Thoracic aorta (tissue), 2 donors: Measurements from ENCODE around the gene NGF. TPM values are rescaled to one million over a fixed set of nuclear protein-coding genes. Genes with fewer than 3 reads are reported as not detected.

Experiments used
- ATAC-seq: fragments of 150-250 bp; one replicate; pipeline ENCODE4 v1.8.0; 2017; ENCODE audit warnings: low read depth; ENCODE audit not compliant: insufficient number of reproducible peaks, low FRiP score
- DNase-seq: peaks from one replicate; pipeline ENCODE4 v3.0.0-alpha.2; 2020; ENCODE audit warnings: low spot score
- H3K27ac ChIP-seq, 2 donors: fragments of 200-600 bp; sonication (generic); 1 replicate in 1 of 2; 2 replicates in 1 of 2; pipeline ENCODE4 v1.5.1; 2016; ENCODE audit warnings: mild to moderate bottlenecking in 2 of 2, moderate library complexity in 2 of 2
- H3K27me3 ChIP-seq: fragments of 200-600 bp; sonication (generic); replicated peaks from 2 replicates; pipeline ENCODE4 v1.6.0; 2016; ENCODE audit warnings: mild to moderate bottlenecking; ENCODE audit not compliant: insufficient read depth
- H3K36me3 ChIP-seq: fragments of 200-600 bp; sonication (generic); one replicate; pipeline ENCODE4 v1.5.1; 2016
- H3K4me1 ChIP-seq, 2 donors: fragments of 200-600 bp; sonication (generic); 1 replicate in 1 of 2; 2 replicates in 1 of 2; pipeline versions ENCODE4 v1.5.1 to v1.6.0; 2016; ENCODE audit warnings: low read depth in 2 of 2, mild to moderate bottlenecking in 1 of 2; ENCODE audit not compliant: control insufficient read depth in 1 of 2
- H3K4me3 ChIP-seq: fragments of 200-600 bp; sonication (generic); 2 replicates; pipeline ENCODE4 v1.5.1; 2016; ENCODE audit warnings: mild to moderate bottlenecking
- H3K9me3 ChIP-seq: fragments of 200-600 bp; sonication (generic); 2 replicates; pipeline ENCODE4 v1.5.1; 2016
- CTCF ChIP-seq: fragments of 200-600 bp; sonication (generic); IDR thresholded peaks from one replicate; pipeline ENCODE4 v1.5.1; 2019; ENCODE audit warnings: antibody characterized with exemption
- total RNA-seq, 2 donors: library from RNA; depleted of rRNA; stranded (reverse); fragments of >200 nt; gene quantifications; one replicate each; pipeline versions ENCODE4 v1.1.0 to v1.2.3, GENCODE V29; 2016

NGF gene
- total RNA-seq, 2 donors from 2014 or later = 21.8 to 25.7 TPM

GRCh38 chr1:115237507-115237906, 100.5 kb downstream of the NGF start:
- TF ChIP-seq CTCF = no peak
- ATAC-seq (no peak), DNase-seq (no peak)
- H3K4me1 ChIP-seq = peaks cover 0 to 14% of the 10 kb centered on the region in 2 donors
- no peak overlapping the region for H3K27ac ChIP-seq
- no peaks in the 10 kb centered on the region for H3K36me3 ChIP-seq
- no peaks in the 10 kb centered on the region for H3K9me3 ChIP-seq
- no peak overlapping the region for H3K4me3 ChIP-seq
- H3K27me3 ChIP-seq = no peaks in the 10 kb centered on the region

GRCh38 chr1:115237023-115237422, 101.0 kb downstream of the NGF start:
- ATAC-seq (no peak), DNase-seq (no peak)
- H3K27me3 ChIP-seq = no peaks in the 10 kb centered on the region
- H3K9me3 ChIP-seq = no peaks in the 10 kb centered on the region
- no peaks in the 10 kb centered on the region for H3K36me3 ChIP-seq
- peaks cover 0 to 14% of the 10 kb centered on the region in 2 donors for H3K4me1 ChIP-seq
- no peak for TF ChIP-seq CTCF
- no peak overlapping the region for H3K27ac ChIP-seq
- no peak overlapping the region for H3K4me3 ChIP-seq

Other genes with a start within 250 kb of the NGF start
- 10 to 100 TPM; 26.2 to 34.3 TPM for gene TSPAN2, start 248.7 kb downstream of the NGF start, total RNA-seq